ENCODE measurements around the gene IGF2. TPM values are rescaled to one million over a fixed set of nuclear protein-coding genes. Genes with fewer than 3 reads are reported as not detected.

Gene IGF2
- total RNA-seq, 4 donors from 2014 or later, result 9.9 to 26.6 (median 18.1) TPM

- H3K4me3 ChIP-seq (replicated peaks in 1 of 3), result no peak overlapping the region
- peak overlapping the region in 2 of 3 donors; percentile 34 to 36 for H3K27ac ChIP-seq
- H3K27me3 ChIP-seq, result no peaks in the 10 kb centered on the region
- TF ChIP-seq CTCF (IDR thresholded peaks at IDR 0.05) (no peak), POLR2A (IDR thresholded peaks at IDR 0.05) (no peak)
- peak; percentile 66 to 67 for DNase-seq
- peaks cover 16% of the 10 kb centered on the region in 2 donors for H3K4me1 ChIP-seq
- WGBS, 2 donors, result 48 to 50% methylated on average over 12 to 17 of the region's 36 CpGs
- no peaks in the 10 kb centered on the region for H3K36me3 ChIP-seq
- H3K9me3 ChIP-seq, result no peaks in the 10 kb centered on the region
- intact Hi-C loops (cut with DNase I), result loop anchor here (10.0 kb wide), 1 partner anchor 325 kb away; the partner anchor contains the start of genes SYT8 and TNNI2
Observed at GRCh38 chr11:2159536-2160413, 20.6 kb upstream of the IGF2 start.

GRCh38 chr11:2158966-2159365 is 19.8 kb upstream of the IGF2 start:
- Histone ChIP-seq H3K27me3 (no peaks in the 10 kb centered on the region), H3K9me3 (no peaks in the 10 kb centered on the region), H3K36me3 (no peaks in the 10 kb centered on the region), H3K4me3 (replicated peaks in 1 of 3) (no peak overlapping the region), H3K4me1 (peaks cover 16% of the 10 kb centered on the region in 2 donors), H3K27ac (peak overlapping the region in 1 of 3 donors; percentile 24)
- no peak for TF ChIP-seq POLR2A (IDR thresholded peaks at IDR 0.05)
- TF ChIP-seq CTCF (IDR thresholded peaks at IDR 0.05), result no peak
- intact Hi-C loops (cut with DNase I), result loop anchor here (10.0 kb wide), 1 partner anchor 324 kb away; the partner anchor contains the start of genes SYT8 and TNNI2
- WGBS, 2 donors, result 52 to 65% methylated on average over 5 to 8 of the region's 10 CpGs
- peak; percentile 59 to 63 for DNase-seq

- H3K4me1 ChIP-seq, result peaks cover 16% of the 10 kb centered on the region in 2 donors
- no peaks in the 10 kb centered on the region for H3K27me3 ChIP-seq
- WGBS, 2 donors, result 60 to 87% methylated on average over 1 to 4 of the region's 13 CpGs
- intact Hi-C loops (cut with DNase I), result loop anchor here (10.0 kb wide), 1 partner anchor 324 kb away; the partner anchor contains the start of genes SYT8 and TNNI2
- H3K4me3 ChIP-seq (replicated peaks in 1 of 3), result no peak overlapping the region
- DNase-seq, result no peak
- no peaks in the 10 kb centered on the region for H3K36me3 ChIP-seq
- H3K9me3 ChIP-seq, result no peaks in the 10 kb centered on the region
- H3K27ac ChIP-seq, result no peak overlapping the region
- no peak for TF ChIP-seq POLR2A (IDR thresholded peaks at IDR 0.05)
- TF ChIP-seq CTCF (IDR thresholded peaks at IDR 0.05), result no peak
Observed at GRCh38 chr11:2158296-2158737, 19.1 kb upstream of the IGF2 start.

- H3K27ac ChIP-seq, result no peak overlapping the region
- WGBS, 2 donors, result 67 to 78% methylated on average over 9 to 18 of the region's 18 CpGs
- H3K9me3 ChIP-seq, result no peaks in the 10 kb centered on the region
- no peaks in the 10 kb centered on the region for H3K27me3 ChIP-seq
- H3K36me3 ChIP-seq, result no peaks in the 10 kb centered on the region
- intact Hi-C loops (cut with DNase I), result loop anchor here (10.0 kb wide), 1 partner anchor 323 kb away; the partner anchor contains the start of genes SYT8 and TNNI2
- DNase-seq, result no peak
- TF ChIP-seq CTCF (IDR thresholded peaks at IDR 0.05), result no peak
- TF ChIP-seq POLR2A (IDR thresholded peaks at IDR 0.05), result no peak
- H3K4me1 ChIP-seq, result peaks cover 16% of the 10 kb centered on the region in 2 donors
- no peak overlapping the region for H3K4me3 ChIP-seq (replicated peaks in 1 of 3)
Observed at GRCh38 chr11:2157294-2158040, 18.3 kb upstream of the IGF2 start.

All from thyroid gland (tissue), 4 donors.